Mesendoderm (in vitro differentiated cells): Measurements from ENCODE around the gene TELO2.

Source experiments
- DNase-seq: peaks from one replicate; pipeline ENCODE4 v3.0.0; 2013
- H2AK5ac ChIP-seq: 2 replicates; pipeline ENCODE4 v1.6.1; 2013; ENCODE audit warnings: low read length, inconsistent platforms
- H2BK120ac ChIP-seq: 2 replicates; pipeline ENCODE4 v1.6.1; 2013; ENCODE audit warnings: low read depth, mild to moderate bottlenecking, low read length, moderate library complexity, mixed read lengths
- H2BK15ac ChIP-seq: replicated peaks from 2 replicates; pipeline ENCODE4 v1.6.1; 2013; ENCODE audit warnings: low read depth, mild to moderate bottlenecking, moderate library complexity
- H2BK5ac ChIP-seq: 2 replicates; pipeline ENCODE4 v1.6.1; 2013; ENCODE audit warnings: low read length, inconsistent platforms
- H3K18ac ChIP-seq: 2 replicates; pipeline ENCODE4 v1.6.1; 2013; ENCODE audit warnings: mild to moderate bottlenecking, low read length, mixed read lengths
- H3K23ac ChIP-seq: one replicate; pipeline ENCODE4 v1.6.1; 2013; ENCODE audit warnings: low read length
- H3K27ac ChIP-seq: 2 replicates; pipeline ENCODE4 v1.5.1; 2013; ENCODE audit warnings: low read depth, mild to moderate bottlenecking, inconsistent platforms, low read length, moderate library complexity
- H3K27me3 ChIP-seq: 2 replicates; pipeline ENCODE4 v1.6.1; 2013; ENCODE audit warnings: low read length, control low read depth, mild to moderate bottlenecking, inconsistent platforms; ENCODE audit not compliant: insufficient read depth, poor library complexity
- H3K36me3 ChIP-seq: 2 replicates; pipeline ENCODE4 v1.6.1; 2013; ENCODE audit warnings: low read length, inconsistent platforms; ENCODE audit not compliant: control insufficient read depth, insufficient read depth
- H3K4ac ChIP-seq: one replicate; pipeline ENCODE4 v1.6.1; 2013; ENCODE audit warnings: low read depth, mild to moderate bottlenecking, low read length, moderate library complexity
- H3K4me1 ChIP-seq: 2 replicates; pipeline ENCODE4 v1.6.1; 2013; ENCODE audit warnings: low read depth, low read length, inconsistent platforms; ENCODE audit not compliant: control insufficient read depth
- H3K4me2 ChIP-seq: 2 replicates; pipeline ENCODE4 v1.6.1; 2013; ENCODE audit warnings: low read length
- H3K4me3 ChIP-seq: 2 replicates; pipeline ENCODE4 v1.5.1; 2013; ENCODE audit warnings: mild to moderate bottlenecking, low read length
- H3K56ac ChIP-seq: one replicate; pipeline ENCODE4 v1.6.1; 2013; ENCODE audit warnings: low read length
- H3K79me1 ChIP-seq: 2 replicates; pipeline ENCODE4 v1.6.1; 2013; ENCODE audit warnings: low read length, inconsistent platforms
- H3K79me2 ChIP-seq: 2 replicates; pipeline ENCODE4 v1.6.1; 2013; ENCODE audit warnings: mild to moderate bottlenecking, low read length; ENCODE audit not compliant: control insufficient read depth, insufficient read depth
- H3K9ac ChIP-seq: 2 replicates; pipeline ENCODE4 v1.6.1; 2013; ENCODE audit warnings: low read length, inconsistent platforms
- H4K5ac ChIP-seq: one replicate; pipeline ENCODE4 v1.6.1; 2013; ENCODE audit warnings: low read length
- H4K8ac ChIP-seq: one replicate; pipeline ENCODE4 v1.6.1; 2013; ENCODE audit warnings: low read depth, mild to moderate bottlenecking, control low read depth, low read length, moderate library complexity
- whole genome bisulfite sequencing: extraction: QIAGEN DNeasy Blood & Tissue Kit; methylation state at CpG from one replicate; pipeline ENCODE4 v1.1.7; 2013; ENCODE audit warnings: low lambda C conversion rate, missing lambda C conversion rate; ENCODE audit not compliant: insufficient coverage; ENCODE audit errors: extremely low coverage; 5-methylcytosine and 5-hydroxymethylcytosine counted together

TELO2 gene

DNA sequence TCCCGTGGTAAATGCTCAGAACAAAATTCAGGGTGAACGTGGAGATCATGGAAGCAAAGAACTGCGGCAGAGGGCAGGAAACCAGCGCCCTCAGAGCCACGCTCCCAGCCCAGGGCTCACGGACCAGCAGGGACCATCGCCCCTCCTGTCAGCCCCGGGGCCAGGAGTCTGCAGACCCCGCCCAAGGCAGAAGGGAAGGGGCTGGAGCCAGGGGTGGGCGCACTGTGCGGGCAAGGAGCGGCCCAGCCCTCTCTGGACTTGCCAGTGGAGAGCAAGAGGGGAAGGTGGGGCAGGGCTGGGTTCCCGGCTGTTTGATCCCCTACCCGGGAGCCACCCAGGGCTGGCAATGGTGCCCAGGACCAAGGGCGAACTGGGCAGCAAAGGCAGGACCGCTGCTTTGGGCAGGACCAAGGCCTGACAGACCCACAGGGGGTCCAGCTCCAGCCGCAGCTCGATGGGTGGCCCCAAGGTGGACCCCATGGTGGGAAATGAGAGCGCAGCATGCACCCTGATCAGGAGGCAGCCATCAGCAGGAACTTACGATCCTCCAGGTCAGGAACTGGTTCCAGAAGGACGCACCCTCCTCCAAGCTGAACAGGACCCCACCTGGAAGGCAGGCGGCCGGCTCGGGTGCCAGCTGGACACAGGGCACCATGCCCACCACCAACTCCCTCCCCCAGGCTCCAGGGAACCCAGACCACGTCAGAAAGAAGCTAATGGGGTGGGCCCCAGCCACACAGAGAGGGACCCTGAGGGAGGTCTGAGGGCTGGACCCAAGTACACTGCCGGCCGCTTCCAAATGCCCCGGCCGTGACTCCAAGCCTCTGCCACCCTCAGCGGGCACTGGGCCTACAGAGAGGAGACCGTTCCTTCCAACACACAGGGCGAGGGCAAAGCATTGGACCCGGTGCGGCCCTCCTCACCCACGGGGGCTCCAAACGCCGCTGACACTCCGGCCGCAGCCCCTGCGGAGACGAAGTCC is 37.7 kb upstream of the TELO2 start:
- Histone ChIP-seq H4K8ac (no peak overlapping the region), H3K9ac (no peak overlapping the region), H2BK120ac (no peak overlapping the region), H3K4me2 (no peak overlapping the region), H3K27me3 (no peaks in the 10 kb centered on the region), H3K4me1 (no peaks in the 10 kb centered on the region), H3K36me3 (peaks cover 3% of the 10 kb centered on the region), H3K79me1 (no peaks in the 10 kb centered on the region), H2BK15ac (no peak overlapping the region), H3K56ac (no peak overlapping the region), H4K5ac (no peak overlapping the region), H3K27ac (no peak overlapping the region), H2BK5ac (no peak overlapping the region), H3K4me3 (no peak overlapping the region), H2AK5ac (no peak overlapping the region), H3K79me2 (no peaks in the 10 kb centered on the region), H3K23ac (no peak overlapping the region), H3K4ac (no peak overlapping the region), H3K18ac (no peak overlapping the region)
- DNase-seq: no peak
- WGBS: no CpG with 5 or more reads among the region's 41 CpGs

DNA sequence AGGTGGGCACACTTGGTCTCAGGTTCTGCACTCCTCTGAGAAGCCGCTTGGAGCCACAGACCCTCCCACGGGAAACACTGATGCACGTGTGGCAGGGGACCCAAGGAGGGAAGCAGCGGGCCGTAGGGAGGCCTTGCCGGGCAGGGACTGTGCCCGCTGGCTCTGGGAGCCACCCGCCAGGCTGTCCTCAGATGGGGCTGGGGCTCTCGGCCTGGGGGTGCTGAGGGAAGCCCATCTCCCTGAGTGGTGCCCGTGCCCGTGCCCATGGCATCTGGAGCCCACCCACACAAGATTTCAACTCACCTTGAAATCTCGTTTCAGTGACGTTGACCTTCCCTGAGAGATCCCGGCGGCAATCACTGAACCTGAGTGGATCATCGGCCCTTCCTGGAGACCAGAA is 36.2 kb upstream of the TELO2 start:
- H3K23ac ChIP-seq: no peak overlapping the region
- H3K18ac ChIP-seq: no peak overlapping the region
- no peak overlapping the region for H3K9ac ChIP-seq
- no peak overlapping the region for H3K4me2 ChIP-seq
- H2BK120ac ChIP-seq: no peak overlapping the region
- no peak overlapping the region for H3K4ac ChIP-seq
- H3K36me3 ChIP-seq: no peaks in the 10 kb centered on the region
- H3K27me3 ChIP-seq: no peaks in the 10 kb centered on the region
- H3K4me3 ChIP-seq: no peak overlapping the region
- no peak for DNase-seq
- H3K79me1 ChIP-seq: no peaks in the 10 kb centered on the region
- no peak overlapping the region for H4K8ac ChIP-seq
- H3K56ac ChIP-seq: no peak overlapping the region
- no peak overlapping the region for H4K5ac ChIP-seq
- H2BK15ac ChIP-seq: no peak overlapping the region
- no peak overlapping the region for H2AK5ac ChIP-seq
- H3K4me1 ChIP-seq: no peaks in the 10 kb centered on the region
- no peaks in the 10 kb centered on the region for H3K79me2 ChIP-seq
- H3K27ac ChIP-seq: no peak overlapping the region
- no peak overlapping the region for H2BK5ac ChIP-seq
- WGBS: no CpG with 5 or more reads among the region's 16 CpGs

DNA sequence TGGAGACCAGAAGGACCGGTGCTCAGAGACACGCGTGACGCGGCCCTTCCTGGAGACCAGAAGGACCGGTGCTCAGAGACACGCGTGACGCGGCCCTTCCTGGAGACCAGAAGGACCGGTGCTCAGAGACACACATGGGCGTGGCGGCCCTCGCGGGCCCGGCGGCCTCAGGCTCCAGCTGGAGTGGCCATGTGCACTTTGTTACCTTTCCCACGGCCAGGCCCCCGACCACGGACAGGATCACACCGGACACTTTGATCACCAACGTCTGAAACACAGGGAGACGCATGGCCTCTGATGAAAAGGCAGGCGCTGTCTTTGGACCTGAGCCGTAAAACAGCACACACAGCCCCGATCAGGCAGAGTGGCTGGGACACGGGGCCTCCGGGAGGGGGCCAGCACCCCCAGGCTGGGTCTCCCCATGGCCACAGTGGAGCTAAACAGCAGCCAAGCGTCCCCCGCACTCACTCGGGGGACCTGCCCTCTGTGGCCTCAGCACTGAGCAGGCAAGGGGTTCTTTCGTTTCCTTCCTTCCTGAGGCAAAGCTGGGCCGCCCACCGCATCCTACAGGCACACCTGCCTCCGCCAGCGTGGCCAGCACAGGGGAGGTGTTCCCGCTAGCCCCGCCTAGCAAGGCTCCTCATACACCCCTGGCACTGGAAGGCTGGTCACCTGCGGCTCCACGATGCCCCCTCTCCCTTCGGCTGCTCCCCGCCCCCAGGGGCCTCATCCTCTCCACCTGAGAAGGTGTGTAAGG is 35.5 kb upstream of the TELO2 start:
- H2BK5ac ChIP-seq: no peak overlapping the region
- H3K4me1 ChIP-seq: no peaks in the 10 kb centered on the region
- H3K79me2 ChIP-seq: no peaks in the 10 kb centered on the region
- H3K4me3 ChIP-seq: no peak overlapping the region
- no peak overlapping the region for H4K8ac ChIP-seq
- no peak overlapping the region for H2BK120ac ChIP-seq
- no peaks in the 10 kb centered on the region for H3K36me3 ChIP-seq
- H3K4ac ChIP-seq: no peak overlapping the region
- DNase-seq: no peak
- H3K9ac ChIP-seq: no peak overlapping the region
- H2AK5ac ChIP-seq: no peak overlapping the region
- no peak overlapping the region for H3K4me2 ChIP-seq
- H3K18ac ChIP-seq: no peak overlapping the region
- no peak overlapping the region for H4K5ac ChIP-seq
- H3K23ac ChIP-seq: no peak overlapping the region
- H3K56ac ChIP-seq: no peak overlapping the region
- H3K79me1 ChIP-seq: no peaks in the 10 kb centered on the region
- H3K27me3 ChIP-seq: no peaks in the 10 kb centered on the region
- no CpG with 5 or more reads among the region's 42 CpGs for WGBS
- no peak overlapping the region for H3K27ac ChIP-seq
- no peak overlapping the region for H2BK15ac ChIP-seq

DNA sequence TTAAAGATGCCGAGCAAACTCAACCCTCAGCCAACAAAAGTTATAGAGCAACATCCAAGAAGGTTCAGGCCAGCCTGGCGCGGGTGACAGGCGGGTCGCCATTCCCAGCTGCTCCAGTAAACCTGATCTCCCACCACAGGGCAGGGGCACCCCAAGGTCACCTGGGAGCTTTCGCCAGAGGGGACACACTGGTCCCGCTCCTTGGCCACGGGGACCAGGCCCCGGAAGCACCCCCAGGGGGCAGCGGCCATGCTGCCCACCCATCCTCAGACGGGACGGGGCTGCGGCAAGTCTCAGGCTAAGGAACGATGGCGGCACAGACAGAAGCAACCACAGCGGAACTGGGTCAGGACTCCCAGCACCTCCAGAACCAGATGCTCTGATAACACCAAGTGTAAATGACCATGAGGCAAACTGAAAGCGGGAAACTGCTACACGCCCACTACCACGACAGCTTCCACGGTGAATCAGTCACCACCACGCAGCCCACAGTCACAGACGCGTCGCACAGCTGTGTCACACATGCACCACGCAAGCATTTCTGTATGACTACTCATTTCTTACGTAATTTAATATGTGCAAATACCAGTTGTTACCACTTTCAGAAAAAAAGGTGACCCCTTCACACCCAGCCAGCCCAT is 34.7 kb upstream of the TELO2 start:
- Histone ChIP-seq H3K9ac (no peak overlapping the region), H2AK5ac (no peak overlapping the region), H2BK15ac (no peak overlapping the region), H3K36me3 (no peaks in the 10 kb centered on the region), H3K79me2 (no peaks in the 10 kb centered on the region), H3K4me1 (no peaks in the 10 kb centered on the region), H3K27ac (no peak overlapping the region), H3K79me1 (no peaks in the 10 kb centered on the region), H3K18ac (no peak overlapping the region), H3K56ac (no peak overlapping the region), H2BK5ac (no peak overlapping the region), H2BK120ac (no peak overlapping the region), H3K27me3 (no peaks in the 10 kb centered on the region), H3K4ac (no peak overlapping the region), H3K4me2 (no peak overlapping the region), H3K4me3 (no peak overlapping the region), H4K5ac (no peak overlapping the region), H3K23ac (no peak overlapping the region), H4K8ac (no peak overlapping the region)
- WGBS: no CpG with 5 or more reads among the region's 26 CpGs
- no peak for DNase-seq

DNA sequence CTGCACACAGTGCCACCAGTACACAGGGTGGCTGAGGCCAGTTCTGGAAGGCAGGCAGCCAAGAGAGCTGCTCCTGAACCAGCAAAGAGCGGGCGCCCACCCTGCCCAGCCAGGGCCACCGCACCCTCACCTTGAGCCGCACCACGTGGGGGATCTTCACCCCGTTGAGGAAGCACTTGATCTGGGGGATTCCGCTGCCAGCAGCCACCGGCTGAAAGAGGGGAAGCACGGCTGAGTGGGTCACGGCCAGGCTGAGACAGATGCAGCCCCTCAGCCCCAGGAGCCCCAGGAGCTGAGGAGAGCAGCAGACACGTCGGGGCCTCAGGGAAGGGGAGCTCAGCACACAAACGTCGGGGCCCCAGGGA is 34.2 kb upstream of the TELO2 start:
- no peak overlapping the region for H4K8ac ChIP-seq
- no peak overlapping the region for H2BK5ac ChIP-seq
- H3K56ac ChIP-seq: no peak overlapping the region
- DNase-seq: no peak
- H2BK15ac ChIP-seq: no peak overlapping the region
- H3K23ac ChIP-seq: no peak overlapping the region
- H2BK120ac ChIP-seq: no peak overlapping the region
- no peak overlapping the region for H3K4ac ChIP-seq
- no peak overlapping the region for H2AK5ac ChIP-seq
- H3K27ac ChIP-seq: no peak overlapping the region
- H3K9ac ChIP-seq: no peak overlapping the region
- no CpG with 5 or more reads among the region's 14 CpGs for WGBS
- no peaks in the 10 kb centered on the region for H3K36me3 ChIP-seq
- H4K5ac ChIP-seq: no peak overlapping the region
- H3K4me3 ChIP-seq: no peak overlapping the region
- H3K79me1 ChIP-seq: no peaks in the 10 kb centered on the region
- no peaks in the 10 kb centered on the region for H3K27me3 ChIP-seq
- no peaks in the 10 kb centered on the region for H3K79me2 ChIP-seq
- H3K4me1 ChIP-seq: no peaks in the 10 kb centered on the region
- no peak overlapping the region for H3K4me2 ChIP-seq
- no peak overlapping the region for H3K18ac ChIP-seq
